ENCODE data around the gene SLCO1A2.

Gene SLCO1A2

DNA sequence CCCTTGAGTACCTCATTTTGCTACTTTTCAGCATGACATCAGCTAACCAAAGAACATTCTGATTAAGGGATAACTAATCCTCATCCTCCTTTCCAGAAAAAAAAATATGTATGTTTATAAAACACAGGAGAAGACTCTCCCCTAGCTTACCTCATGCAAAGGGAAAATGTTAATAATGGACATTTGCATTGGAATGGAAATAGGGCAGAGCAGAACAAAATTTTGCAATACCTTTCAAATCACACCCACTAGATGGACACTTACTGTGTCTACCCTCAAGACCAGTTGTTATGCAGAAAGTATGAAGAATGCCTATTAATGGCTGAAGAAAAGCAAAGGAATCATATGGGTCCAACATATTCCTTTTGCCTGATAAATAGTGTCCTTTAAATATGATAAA is 8.9 kb upstream of the SLCO1A2 start:
- TF ChIP-seq, protein P1, sequence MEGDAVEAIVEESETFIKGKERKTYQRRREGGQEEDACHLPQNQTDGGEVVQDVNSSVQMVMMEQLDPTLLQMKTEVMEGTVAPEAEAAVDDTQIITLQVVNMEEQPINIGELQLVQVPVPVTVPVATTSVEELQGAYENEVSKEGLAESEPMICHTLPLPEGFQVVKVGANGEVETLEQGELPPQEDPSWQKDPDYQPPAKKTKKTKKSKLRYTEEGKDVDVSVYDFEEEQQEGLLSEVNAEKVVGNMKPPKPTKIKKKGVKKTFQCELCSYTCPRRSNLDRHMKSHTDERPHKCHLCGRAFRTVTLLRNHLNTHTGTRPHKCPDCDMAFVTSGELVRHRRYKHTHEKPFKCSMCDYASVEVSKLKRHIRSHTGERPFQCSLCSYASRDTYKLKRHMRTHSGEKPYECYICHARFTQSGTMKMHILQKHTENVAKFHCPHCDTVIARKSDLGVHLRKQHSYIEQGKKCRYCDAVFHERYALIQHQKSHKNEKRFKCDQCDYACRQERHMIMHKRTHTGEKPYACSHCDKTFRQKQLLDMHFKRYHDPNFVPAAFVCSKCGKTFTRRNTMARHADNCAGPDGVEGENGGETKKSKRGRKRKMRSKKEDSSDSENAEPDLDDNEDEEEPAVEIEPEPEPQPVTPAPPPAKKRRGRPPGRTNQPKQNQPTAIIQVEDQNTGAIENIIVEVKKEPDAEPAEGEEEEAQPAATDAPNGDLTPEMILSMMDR (IDR thresholded peaks at IDR 0.05), result no peak
- H3K27ac ChIP-seq, result no peak overlapping the region
- DNase-seq (ENCODE audit: low spot score), result no peak
- H3K4me3 ChIP-seq, result no peak overlapping the region

GRCh38 chr12:21341769-21342168 is 7.1 kb upstream of the SLCO1A2 start:
- TF ChIP-seq, protein P1 (IDR thresholded peaks at IDR 0.05), result no peak
- no peak overlapping the region for H3K27ac ChIP-seq
- no peak for DNase-seq (ENCODE audit: low spot score)
- no peak overlapping the region for H3K4me3 ChIP-seq

DNA sequence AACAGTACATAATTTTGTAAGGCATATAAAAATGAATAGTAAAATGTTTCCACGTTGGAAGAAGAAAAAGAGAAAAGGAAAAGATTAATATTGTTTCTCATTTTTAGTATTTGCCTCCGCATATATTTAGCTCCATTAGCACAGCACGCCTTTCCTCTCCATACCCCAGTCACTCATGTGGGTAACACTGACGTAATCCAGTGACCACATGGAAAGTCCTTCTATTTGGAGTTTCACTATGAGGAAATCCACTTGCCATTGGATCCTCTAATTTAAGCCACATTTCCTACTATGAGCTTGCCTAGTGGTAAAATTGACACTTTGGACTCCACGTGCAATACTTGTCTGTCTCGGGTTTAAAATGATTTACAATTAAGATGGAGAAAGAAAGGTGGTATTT is 5.7 kb upstream of the SLCO1A2 start:
- H3K27ac ChIP-seq, result no peak overlapping the region
- TF ChIP-seq, protein P1 (IDR thresholded peaks at IDR 0.05), result no peak

DNA sequence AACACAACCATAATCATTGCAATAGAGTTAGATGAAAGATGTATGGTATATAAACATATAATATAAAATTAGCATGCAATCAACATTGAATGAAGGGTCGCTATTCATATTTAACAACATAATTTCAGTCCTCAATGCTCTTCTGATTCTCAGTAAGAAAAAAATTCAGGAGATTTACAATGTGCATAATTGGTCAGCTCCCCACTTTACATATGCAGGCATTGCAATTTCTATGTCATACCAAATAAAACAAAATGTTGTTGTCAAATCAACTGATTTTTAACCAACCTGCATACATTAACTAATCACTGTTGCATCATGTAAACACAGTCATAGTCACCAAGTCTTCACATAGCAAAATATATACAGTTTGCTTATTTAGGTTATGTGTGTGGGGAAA is 5.2 kb upstream of the SLCO1A2 start:
- TF ChIP-seq, protein P1 (IDR thresholded peaks at IDR 0.05), result no peak
- no peak for DNase-seq (ENCODE audit: low spot score)
- Histone ChIP-seq H3K4me3 (no peak overlapping the region), H3K27ac (no peak overlapping the region)

More for the DNA sequence above, 5.7 kb upstream of the SLCO1A2 start:
- no peak overlapping the region for H3K4me3 ChIP-seq
- no peak for DNase-seq (ENCODE audit: low spot score)

- TF ChIP-seq, protein P1 (IDR thresholded peaks at IDR 0.05), result no peak
- Histone ChIP-seq H3K4me3 (no peak overlapping the region), H3K27ac (no peak overlapping the region)
- no peak for DNase-seq (ENCODE audit: low spot score)
Measured at GRCh38 chr12:21337959-21338744, 3.4 kb upstream of the SLCO1A2 start.

GRCh38 chr12:21337453-21337852 is 2.7 kb upstream of the SLCO1A2 start:
- Histone ChIP-seq H3K27ac (no peak overlapping the region), H3K4me3 (no peak overlapping the region)
- TF ChIP-seq, protein P1 (IDR thresholded peaks at IDR 0.05), result no peak
- no peak for DNase-seq (ENCODE audit: low spot score)

GRCh38 chr12:21336656-21337055 is 1.9 kb upstream of the SLCO1A2 start:
- DNase-seq (ENCODE audit: low spot score), result no peak
- TF ChIP-seq, protein P1 (IDR thresholded peaks at IDR 0.05), result no peak
- H3K27ac ChIP-seq, result no peak overlapping the region
- no peak overlapping the region for H3K4me3 ChIP-seq
